Muscle of back (tissue), 11 donors: ENCODE data around the gene KHDRBS2. TPM values are rescaled to one million over a fixed set of nuclear protein-coding genes. Genes with fewer than 3 reads are reported as not detected.
"Not testable (repeated sequence)": the region's sequence is repeated elsewhere in the genome, so short reads cannot be mapped to it uniquely, and the experiment has no call there.

Experiments used
- DNase-seq, 3 donors: peaks; one replicate each; pipeline versions ENCODE4 v3.0.0 to v3.0.0-alpha.2; 2013
- polyA plus RNA-seq, 10 donors: library from polyadenylated mRNA; unstranded; fragments of 120-200 nt; gene quantifications; one replicate each; pipeline ENCODE4 v1.2.1, GENCODE V29; 2013; ENCODE audit not compliant: insufficient read length in 10 of 10

Gene KHDRBS2
- polyA plus RNA-seq, 10 donors, result 0.12 to 0.99 (median 0.61) TPM

DNA sequence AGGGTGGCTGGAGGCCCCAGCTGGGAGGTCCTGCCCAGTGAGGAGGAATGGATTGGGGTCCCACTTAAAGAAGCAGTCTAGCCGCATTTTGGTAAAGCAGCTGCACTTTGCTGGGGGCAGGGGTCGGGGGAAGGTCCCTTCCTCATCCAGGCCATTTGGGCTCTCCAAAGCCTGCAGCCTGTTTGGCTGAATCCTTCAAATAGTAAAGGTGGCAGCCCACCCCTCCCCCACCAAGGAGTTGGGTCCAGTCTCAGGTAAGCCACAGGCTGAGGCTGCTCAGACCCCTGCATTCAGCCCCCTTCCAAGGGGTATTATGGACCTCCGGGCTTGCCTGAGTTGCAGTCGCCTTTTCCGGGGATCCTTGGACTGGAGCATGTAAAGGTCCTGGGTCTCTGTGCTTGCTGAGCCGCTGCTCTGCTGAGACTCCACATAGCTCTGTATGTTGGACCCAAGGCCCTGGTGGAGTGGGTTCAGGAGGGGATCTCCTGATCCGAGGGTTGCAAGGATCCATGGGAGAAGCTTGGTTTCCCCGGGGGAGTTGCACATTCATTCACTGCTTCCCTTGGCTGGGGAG, 417.4 kb downstream of the KHDRBS2 start:
- DNase-seq, result no peak

DNA sequence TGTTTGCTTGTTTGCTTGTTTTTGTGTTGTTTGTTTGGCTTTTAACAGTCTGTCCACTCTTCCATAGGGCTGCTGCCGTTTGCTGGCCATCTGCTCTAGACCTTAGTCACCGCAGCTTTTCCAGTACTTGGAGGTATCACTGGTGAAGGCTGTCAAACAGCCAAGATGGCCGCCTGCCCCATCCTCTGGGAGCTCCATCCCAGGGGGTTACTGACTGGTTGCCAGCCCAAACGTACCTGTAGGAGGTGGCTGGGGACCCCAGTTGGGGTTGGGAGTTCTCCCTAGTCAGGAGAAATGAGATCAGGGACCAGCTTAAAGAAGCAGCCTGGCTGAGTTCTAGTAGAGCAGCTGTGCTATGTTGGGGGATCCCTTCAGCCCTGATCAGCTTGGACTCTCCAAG, 418.4 kb downstream of the KHDRBS2 start:
- DNase-seq, result no peak

- no peak for DNase-seq
Measured at GRCh38 chr6:61857541-61857940, 428.5 kb downstream of the KHDRBS2 start.

GRCh38 chr6:61841958-61842357, 444.1 kb downstream of the KHDRBS2 start:
- DNase-seq, result no peak

DNA sequence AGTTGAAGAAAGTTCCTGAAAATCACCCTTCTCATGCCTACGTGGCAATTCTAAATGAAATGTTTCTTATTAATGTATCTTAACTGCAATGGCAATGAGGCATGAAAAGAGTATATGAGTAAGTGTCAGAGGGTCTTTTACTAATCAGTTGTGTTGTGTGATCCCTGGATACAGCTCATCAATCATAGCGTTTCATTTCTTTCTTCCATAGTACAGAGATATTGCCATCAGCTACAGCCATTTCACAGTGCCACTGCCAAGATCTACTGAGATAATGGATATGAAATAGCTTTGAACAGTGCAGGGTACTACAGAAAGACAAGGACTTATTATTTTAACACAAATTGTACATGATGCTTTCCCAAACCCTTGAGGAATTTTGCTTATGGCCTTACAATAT, 450.8 kb downstream of the KHDRBS2 start:
- DNase-seq, result no peak

DNA sequence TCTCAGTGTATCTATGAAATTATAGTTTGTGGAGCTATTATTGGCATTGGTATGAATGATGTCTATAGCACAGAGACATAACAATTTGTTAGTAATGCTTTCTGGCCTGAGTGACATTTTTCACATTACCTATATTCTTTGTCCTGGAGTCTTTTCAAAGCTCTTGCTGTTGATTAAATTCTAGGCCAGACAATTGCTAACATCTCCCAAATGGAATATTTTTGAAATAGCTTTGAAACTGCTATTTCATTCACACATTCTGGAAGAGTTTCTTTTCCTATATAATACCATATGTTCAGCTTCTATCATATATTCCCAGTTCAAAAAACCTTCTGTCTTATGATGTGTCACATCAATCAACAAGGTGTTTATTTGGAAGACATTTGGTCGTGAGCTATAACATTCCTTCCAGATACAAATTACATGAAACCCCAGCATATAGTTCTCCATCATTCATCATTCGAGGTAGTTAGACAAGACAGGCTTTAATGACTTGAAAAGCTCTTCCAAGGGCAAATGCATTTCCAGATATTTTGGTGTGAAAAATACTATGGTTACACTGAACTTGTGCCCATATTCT, 452.8 kb downstream of the KHDRBS2 start:
- peak in 2 of 3 donors; percentile 16 for DNase-seq

- no peak for DNase-seq
Measured at GRCh38 chr6:61817716-61818115, 468.3 kb downstream of the KHDRBS2 start.

DNA sequence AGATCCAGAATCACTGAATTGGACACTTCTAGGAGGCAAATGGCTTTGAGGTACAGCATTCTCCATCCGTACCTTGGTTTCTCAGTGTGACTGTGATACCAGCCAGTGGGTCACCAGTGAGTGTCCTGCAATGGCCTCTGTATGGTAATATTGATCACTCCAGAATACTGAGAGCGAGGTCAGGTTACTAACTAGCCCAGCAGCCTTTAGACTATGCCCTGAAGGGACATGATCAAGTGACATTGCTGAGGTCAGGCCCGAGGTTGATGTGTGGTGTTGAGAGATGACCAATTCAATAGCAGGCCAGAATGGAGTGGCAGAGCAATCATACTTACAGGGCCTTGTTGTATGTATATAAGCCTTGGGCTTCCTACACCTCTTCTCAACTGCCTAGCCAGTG, 476.0 kb downstream of the KHDRBS2 start:
- DNase-seq, result no peak

DNA sequence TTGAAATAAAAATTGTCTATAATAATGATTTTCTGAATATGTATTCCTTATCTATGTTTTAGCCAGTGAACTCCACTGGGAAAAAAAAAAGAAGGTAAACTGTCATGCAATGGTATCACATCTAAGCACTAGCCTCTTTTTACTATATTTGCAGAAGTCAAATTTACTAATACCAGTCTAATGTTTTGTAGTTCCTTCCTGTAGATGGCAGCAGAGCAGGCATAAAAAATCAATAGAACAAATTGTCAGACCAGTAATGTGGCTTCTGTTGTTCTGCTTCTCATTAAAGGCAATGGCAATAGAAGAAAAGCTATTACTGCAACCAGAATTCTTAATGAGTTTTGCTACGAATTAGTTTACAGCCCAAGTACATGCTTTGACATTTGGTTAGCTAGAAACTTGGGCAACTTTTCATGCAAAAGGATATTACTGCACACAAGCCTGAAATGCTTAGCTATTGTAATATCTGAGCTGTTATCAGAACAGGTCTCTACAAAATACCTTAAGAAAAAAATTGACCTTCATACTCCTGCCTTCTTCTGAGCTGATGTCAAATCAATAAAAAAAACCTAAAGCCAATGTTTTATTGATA, 476.9 kb downstream of the KHDRBS2 start:
- DNase-seq, result peak; percentile 4 to 49 (median 22)

DNA sequence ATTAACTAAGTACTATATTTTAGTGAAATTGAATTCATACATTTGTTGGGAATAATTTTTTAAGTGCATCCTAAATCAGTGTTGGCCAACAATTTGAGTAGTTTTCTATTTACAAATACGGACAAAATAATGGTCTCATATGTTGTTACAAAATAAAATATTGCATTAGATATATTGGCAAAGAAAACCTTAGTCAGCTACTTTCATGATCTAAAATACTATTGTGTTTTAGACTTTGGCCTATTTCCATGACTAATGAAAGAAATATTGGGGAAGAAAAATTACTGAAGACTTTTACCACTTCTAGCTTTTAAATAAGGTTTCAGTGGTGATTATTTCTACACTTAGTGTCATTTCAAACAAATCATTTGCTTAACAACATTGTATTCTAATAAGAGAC, 498.0 kb downstream of the KHDRBS2 start:
- DNase-seq, result no peak

DNA sequence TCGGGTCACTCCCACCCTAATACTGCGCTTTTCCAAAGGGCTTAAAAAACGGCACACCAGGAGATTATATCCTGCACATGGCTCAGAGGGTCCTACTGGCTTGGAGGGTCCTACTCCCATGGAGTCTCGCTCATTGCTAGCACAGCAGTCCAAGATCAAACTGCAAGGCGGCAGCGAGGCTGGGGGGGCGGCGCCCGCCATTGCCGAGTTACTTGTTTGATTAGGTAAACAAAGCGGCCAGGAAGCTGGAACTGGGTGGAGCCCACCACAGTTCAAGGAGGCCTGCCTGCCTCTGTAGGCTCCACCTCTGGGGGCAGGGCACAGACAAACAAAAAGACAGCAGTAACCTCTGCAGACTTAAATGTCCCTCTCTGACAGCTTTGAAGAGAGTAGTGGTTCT, 516.6 kb downstream of the KHDRBS2 start:
- DNase-seq, result not testable (repeated sequence)

- DNase-seq, result no peak
Measured at GRCh38 chr6:61755739-61756138, 530.3 kb downstream of the KHDRBS2 start.

GRCh38 chr6:61751986-61752385, 534.0 kb downstream of the KHDRBS2 start:
- DNase-seq, result no peak

DNA sequence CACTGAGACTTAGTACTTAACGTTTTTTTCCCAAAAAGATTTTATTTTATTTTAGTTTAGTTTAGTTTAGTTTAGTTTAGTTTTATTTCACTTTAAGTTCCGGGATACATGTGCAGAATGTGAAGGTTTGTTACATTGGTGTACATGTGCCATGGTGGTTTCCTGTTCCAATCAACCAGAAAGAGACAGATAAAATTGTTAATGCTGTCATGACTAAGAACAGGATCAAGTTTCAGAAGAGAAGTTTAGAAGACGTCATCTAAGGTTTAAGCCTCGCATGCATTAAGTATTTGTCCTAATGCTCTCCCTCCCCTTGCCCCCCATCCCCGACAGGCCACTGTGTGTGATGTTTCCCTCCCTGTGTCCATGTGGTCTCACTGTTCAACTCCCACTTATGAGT, 540.0 kb downstream of the KHDRBS2 start:
- DNase-seq, result no peak

DNA sequence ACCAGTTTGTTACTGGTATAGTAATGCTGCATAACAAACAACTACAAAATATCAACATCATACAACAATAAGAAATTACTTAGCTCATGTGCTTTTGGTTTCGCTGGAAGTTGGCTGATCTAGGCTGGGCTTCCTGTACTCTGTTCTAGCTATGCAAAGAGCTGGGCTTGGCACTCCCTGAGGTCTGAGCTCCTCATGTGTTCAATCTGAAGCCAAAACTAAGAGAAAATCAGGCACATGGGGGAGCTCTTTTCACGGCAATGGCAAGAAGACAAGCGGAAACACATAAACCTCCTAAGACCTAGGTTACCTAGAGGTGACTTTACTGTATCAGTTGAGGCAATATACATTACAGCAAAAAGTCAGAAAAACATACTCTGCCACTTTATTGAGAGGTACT, 574.2 kb downstream of the KHDRBS2 start:
- DNase-seq, result peak in 1 of 3 donors; percentile 1

DNA sequence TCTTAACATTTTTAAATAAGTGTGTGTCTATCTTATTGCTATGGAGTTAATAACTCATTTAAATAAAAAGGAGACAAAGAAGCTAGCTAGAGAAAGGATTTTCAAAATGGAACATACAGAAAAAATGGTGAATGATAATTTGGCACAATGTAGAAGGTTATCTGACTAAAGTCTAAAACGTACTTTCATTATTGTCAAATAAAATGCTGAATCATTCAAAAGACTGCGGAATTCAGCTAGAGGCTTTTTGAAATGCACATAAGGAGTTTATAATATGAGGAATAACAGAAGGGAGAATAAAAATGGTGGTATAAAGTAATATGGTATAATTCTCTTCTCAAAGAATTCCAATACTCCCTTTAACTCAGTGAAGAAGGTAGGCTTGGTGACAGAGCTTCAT, 597.9 kb downstream of the KHDRBS2 start:
- no peak for DNase-seq

- DNase-seq, result no peak
Measured at GRCh38 chr6:61682562-61682961, 603.5 kb downstream of the KHDRBS2 start.

- DNase-seq, result no peak
Measured at GRCh38 chr6:61679625-61680024, 606.4 kb downstream of the KHDRBS2 start.

DNA sequence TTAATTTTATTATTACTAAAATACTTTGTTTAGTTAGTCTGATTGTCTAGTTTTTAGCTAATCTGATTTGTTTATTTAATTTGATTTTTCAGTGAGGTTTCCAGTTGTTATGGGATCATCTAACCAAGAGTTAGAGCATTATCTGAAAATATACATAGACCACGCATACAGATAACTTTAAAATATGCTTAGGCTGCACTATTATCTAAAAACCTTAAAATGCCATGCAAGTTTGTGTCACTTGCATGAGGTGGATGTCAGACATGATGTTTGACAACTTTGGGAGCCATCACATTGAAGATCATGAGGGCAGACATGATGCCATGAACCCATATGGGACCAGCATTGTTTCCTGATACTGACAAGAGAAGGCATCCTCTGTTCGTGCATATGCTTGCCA, 610.3 kb downstream of the KHDRBS2 start:
- DNase-seq, result no peak

- DNase-seq, result no peak
Measured at GRCh38 chr6:61649845-61650244, 636.2 kb downstream of the KHDRBS2 start.

DNA sequence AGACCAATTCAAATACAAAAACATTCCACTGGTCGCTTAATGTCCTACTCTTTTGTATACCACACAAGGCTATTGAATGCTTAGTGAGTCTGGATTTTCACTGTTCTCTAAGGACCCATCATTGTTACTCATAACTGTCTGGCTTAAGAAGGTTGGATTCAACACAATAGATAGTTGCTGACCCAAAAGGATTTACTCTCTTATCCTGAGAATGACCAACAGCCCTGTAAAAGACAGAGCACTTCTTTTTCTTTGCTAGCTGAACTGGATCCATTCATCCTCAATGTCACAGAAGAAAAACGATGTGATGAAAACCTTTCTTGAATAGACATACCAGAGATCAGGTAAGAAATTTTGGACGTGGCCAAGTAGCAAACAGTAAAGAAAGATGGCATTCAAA, 645.6 kb downstream of the KHDRBS2 start:
- no peak for DNase-seq
